HepG2 (cell line): ENCODE data around the gene ANKRD40CL. TPM values are rescaled to one million over a fixed set of nuclear protein-coding genes. Genes with fewer than 3 reads are reported as not detected.

Experiments
- AKAP8 ChIP-seq: sonication (generic); formaldehyde crosslinking; IDR thresholded peaks from 2 replicates; pipeline ENCODE4 v1.5.1; 2020; ENCODE audit warnings: mild to moderate bottlenecking, missing genetic modification reagents
- ETV5 ChIP-seq: IDR thresholded peaks from 2 replicates; pipeline ENCODE4 v1.6.1; 2018; ENCODE audit warnings: missing biosample characterization, missing genetic modification reagents, inconsistent platforms, borderline replicate concordance
- FOXO1 ChIP-seq: sonication (generic); formaldehyde crosslinking; IDR thresholded peaks from 2 replicates; pipeline ENCODE4 v1.4.0; 2020; ENCODE audit warnings: missing genetic modification reagents
- RFXAP ChIP-seq: sonication (generic); formaldehyde crosslinking; IDR thresholded peaks from 2 replicates; pipeline ENCODE4 v1.4.0; 2020; ENCODE audit warnings: missing genetic modification reagents, borderline replicate concordance
- SIN3B ChIP-seq: fragments of 150-350 bp; IDR thresholded peaks from 2 replicates; pipeline ENCODE4 v1.6.1; 2014; ENCODE audit warnings: low read length
- SKI ChIP-seq: fragments of 450-650 bp; IDR thresholded peaks from one replicate; pipeline ENCODE4 v1.6.1; 2018; ENCODE audit warnings: mild to moderate bottlenecking; ENCODE audit not compliant: partially characterized antibody
- U2AF2 ChIP-seq: fragments of 200-400 bp; formaldehyde crosslinking; IDR thresholded peaks from 2 replicates; pipeline ENCODE4 v1.6.1; 2017; ENCODE audit warnings: low read depth, mild to moderate bottlenecking, low read length
- ZBTB7A ChIP-seq: sonication (generic); formaldehyde crosslinking; IDR thresholded peaks from 2 replicates; pipeline ENCODE4 v1.8.0; 2022; ENCODE audit warnings: mild to moderate bottlenecking, missing genetic modification reagents
- ZNF232 ChIP-seq: sonication (generic); formaldehyde crosslinking; IDR thresholded peaks from 2 replicates; pipeline ENCODE4 v1.4.0; 2020; ENCODE audit warnings: missing genetic modification reagents, borderline replicate concordance
- ZNF292 ChIP-seq: sonication (generic); formaldehyde crosslinking; IDR thresholded peaks from 2 replicates; pipeline ENCODE4 v1.8.1; 2022; ENCODE audit warnings: mild to moderate bottlenecking, low read depth, missing genetic modification reagents, borderline replicate concordance
- ZNF646 ChIP-seq: sonication (generic); formaldehyde crosslinking; IDR thresholded peaks from 2 replicates; pipeline ENCODE4 v1.9.0; 2021; ENCODE audit warnings: mild to moderate bottlenecking, missing genetic modification reagents
- polyA plus RNA-seq, 8 experiments: library from polyadenylated mRNA; depleted of rRNA in 3 of 8; stranded (reverse) in 7 of 8; unstranded in 1 of 8; fragments of >200 nt; fragmentation: Illumina TruSeq in 4 of 8; extraction: Trizol in 4 of 8; gene quantifications; 2 replicates each; pipeline versions ENCODE4 v1.2.1 to v1.2.3, GENCODE V29; 2011 to 2016; ENCODE audit warnings: low read depth in 4 of 8, missing spikeins in 1 of 8, mixed read lengths in 1 of 8; ENCODE audit not compliant: insufficient read depth in 1 of 8
- total RNA-seq, 5 experiments: library from RNA; depleted of rRNA; stranded (reverse); fragments of >200 nt; fragmentation: Illumina TruSeq; extraction: Trizol; gene quantifications; 2 replicates each; pipeline ENCODE4 v1.2.3, GENCODE V29; 2016; ENCODE audit warnings: low read depth in 1 of 5
- TF ChIP-seq, protein P1 (sequence below): sonication (generic); formaldehyde crosslinking; IDR thresholded peaks from 2 replicates; pipeline ENCODE4 v1.4.0; 2020; ENCODE audit warnings: mild to moderate bottlenecking, missing genetic modification reagents, borderline replicate concordance
- TF ChIP-seq, protein P2 (sequence below): sonication (generic); formaldehyde crosslinking; IDR thresholded peaks from 2 replicates; pipeline ENCODE4 v1.4.0; 2020; ENCODE audit warnings: low read depth, missing genetic modification reagents

Gene ANKRD40CL
- total and polyA plus RNA-seq, 2 of the 13 experiments (the other 11 are each of a cell fraction or from before 2014, with no cell fraction given), result 0.03 to 0.11 TPM

DNA sequence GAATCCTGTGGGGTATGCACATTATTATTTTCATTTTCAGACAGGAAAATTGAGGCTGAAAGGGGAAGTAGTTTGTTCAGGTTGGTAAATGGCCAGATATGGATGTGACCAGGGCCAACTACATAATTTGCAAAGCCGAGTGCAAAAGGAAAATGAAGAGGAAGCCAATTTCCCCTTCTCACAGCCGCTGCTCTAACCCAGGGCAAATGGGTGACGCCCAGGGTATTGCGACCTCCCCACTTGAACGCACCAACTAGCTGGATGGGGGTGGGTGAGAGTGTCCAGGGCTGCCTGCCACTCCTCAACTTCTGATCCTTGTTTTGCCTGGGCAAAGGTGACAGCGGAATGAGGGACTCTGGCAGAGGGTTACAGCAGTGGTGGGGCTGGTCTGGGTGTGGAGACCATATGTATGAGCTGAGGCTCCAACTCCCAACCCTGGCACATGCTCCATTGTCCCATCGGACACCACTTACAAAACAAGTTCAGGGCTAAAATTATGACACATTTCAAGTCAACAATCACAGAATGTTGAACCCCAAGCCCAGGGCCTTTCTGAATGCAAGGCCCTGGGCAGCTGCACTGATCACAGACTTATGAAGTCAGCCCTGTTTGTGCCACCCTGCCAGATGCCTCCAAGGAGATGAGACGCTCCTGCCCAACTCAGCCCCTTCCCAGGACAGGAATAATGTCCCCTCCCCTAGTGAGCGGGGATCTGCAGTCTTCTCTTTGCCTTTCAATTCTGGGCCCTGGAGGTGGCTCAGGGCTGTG, 1.7 kb downstream of the ANKRD40CL start (continued):
- TF ChIP-seq, protein P1, sequence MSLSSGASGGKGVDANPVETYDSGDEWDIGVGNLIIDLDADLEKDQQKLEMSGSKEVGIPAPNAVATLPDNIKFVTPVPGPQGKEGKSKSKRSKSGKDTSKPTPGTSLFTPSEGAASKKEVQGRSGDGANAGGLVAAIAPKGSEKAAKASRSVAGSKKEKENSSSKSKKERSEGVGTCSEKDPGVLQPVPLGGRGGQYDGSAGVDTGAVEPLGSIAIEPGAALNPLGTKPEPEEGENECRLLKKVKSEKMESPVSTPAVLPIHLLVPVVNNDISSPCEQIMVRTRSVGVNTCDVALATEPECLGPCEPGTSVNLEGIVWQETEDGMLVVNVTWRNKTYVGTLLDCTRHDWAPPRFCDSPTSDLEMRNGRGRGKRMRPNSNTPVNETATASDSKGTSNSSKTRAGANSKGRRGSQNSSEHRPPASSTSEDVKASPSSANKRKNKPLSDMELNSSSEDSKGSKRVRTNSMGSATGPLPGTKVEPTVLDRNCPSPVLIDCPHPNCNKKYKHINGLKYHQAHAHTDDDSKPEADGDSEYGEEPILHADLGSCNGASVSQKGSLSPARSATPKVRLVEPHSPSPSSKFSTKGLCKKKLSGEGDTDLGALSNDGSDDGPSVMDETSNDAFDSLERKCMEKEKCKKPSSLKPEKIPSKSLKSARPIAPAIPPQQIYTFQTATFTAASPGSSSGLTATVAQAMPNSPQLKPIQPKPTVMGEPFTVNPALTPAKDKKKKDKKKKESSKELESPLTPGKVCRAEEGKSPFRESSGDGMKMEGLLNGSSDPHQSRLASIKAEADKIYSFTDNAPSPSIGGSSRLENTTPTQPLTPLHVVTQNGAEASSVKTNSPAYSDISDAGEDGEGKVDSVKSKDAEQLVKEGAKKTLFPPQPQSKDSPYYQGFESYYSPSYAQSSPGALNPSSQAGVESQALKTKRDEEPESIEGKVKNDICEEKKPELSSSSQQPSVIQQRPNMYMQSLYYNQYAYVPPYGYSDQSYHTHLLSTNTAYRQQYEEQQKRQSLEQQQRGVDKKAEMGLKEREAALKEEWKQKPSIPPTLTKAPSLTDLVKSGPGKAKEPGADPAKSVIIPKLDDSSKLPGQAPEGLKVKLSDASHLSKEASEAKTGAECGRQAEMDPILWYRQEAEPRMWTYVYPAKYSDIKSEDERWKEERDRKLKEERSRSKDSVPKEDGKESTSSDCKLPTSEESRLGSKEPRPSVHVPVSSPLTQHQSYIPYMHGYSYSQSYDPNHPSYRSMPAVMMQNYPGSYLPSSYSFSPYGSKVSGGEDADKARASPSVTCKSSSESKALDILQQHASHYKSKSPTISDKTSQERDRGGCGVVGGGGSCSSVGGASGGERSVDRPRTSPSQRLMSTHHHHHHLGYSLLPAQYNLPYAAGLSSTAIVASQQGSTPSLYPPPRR (CRISPR knock-in tag), result no peak
- TF ChIP-seq ETV5 (CRISPR knock-in tag) (no peak), AKAP8 (CRISPR knock-in tag) (no peak), U2AF2 (no peak), SIN3B (no peak), RFXAP (CRISPR knock-in tag) (0 out of 2 replicates have a peak, but pooled peaks have one; percentile 5), SKI (no peak), ZNF292 (0 out of 2 replicates have a peak, but pooled peaks have one; percentile 29), ZBTB7A (no peak; the same call in 1 of the 2 replicates), ZNF232 (CRISPR knock-in tag) (no peak), FOXO1 (CRISPR knock-in tag) (0 out of 2 replicates have a peak, but pooled peaks have one; percentile 4), ZNF646 (no peak)
- TF ChIP-seq, protein P2, sequence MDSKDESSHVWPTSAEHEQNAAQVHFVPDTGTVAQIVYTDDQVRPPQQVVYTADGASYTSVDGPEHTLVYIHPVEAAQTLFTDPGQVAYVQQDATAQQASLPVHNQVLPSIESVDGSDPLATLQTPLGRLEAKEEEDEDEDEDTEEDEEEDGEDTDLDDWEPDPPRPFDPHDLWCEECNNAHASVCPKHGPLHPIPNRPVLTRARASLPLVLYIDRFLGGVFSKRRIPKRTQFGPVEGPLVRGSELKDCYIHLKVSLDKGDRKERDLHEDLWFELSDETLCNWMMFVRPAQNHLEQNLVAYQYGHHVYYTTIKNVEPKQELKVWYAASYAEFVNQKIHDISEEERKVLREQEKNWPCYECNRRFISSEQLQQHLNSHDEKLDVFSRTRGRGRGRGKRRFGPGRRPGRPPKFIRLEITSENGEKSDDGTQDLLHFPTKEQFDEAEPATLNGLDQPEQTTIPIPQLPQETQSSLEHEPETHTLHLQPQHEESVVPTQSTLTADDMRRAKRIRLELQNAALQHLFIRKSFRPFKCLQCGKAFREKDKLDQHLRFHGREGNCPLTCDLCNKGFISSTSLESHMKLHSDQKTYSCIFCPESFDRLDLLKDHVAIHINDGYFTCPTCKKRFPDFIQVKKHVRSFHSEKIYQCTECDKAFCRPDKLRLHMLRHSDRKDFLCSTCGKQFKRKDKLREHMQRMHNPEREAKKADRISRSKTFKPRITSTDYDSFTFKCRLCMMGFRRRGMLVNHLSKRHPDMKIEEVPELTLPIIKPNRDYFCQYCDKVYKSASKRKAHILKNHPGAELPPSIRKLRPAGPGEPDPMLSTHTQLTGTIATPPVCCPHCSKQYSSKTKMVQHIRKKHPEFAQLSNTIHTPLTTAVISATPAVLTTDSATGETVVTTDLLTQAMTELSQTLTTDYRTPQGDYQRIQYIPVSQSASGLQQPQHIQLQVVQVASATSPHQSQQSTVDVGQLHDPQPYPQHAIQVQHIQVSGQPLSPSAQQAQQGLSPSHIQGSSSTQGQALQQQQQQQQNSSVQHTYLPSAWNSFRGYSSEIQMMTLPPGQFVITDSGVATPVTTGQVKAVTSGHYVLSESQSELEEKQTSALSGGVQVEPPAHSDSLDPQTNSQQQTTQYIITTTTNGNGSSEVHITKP, result peak; percentile 70; the same call in 1 of the 2 replicates
